ENCODE measurements around the gene HCN2. TPM values are rescaled to one million over a fixed set of nuclear protein-coding genes. Genes with fewer than 3 reads are reported as not detected.
A peak's percentile ranks its signal among the peaks of the same experiment; 100 is the strongest.

Gene HCN2
- total and polyA plus RNA-seq, 9 of the 15 experiments (the other 6 are each of a cell fraction or from before 2014, with no cell fraction given) = 0.29 to 4.2 (median 0.82) TPM; not detected in 2

GRCh38 chr19:662962-663681, 73.4 kb downstream of the HCN2 start, which contains the start of gene RNF126 (continued):
- TF ChIP-seq TSHZ1 (CRISPR knock-in tag; IDR thresholded peaks at IDR 0.05) (no peak), EHMT2 (IDR thresholded peaks at IDR 0.05) (no peak), MLX (CRISPR knock-in tag; conservative IDR thresholded peaks at IDR 0.05) (no peak), ID3 (CRISPR knock-in tag; IDR thresholded peaks at IDR 0.05) (no peak), ID3 (tag; IDR thresholded peaks at IDR 0.05) (peak; percentile 64; the same call in 1 of the 2 replicates), SMAD4 (CRISPR knock-in tag; conservative IDR thresholded peaks at IDR 0.05) (0 out of 2 replicates have a peak, but pooled peaks have one; percentile 57), NKRF (IDR thresholded peaks at IDR 0.05; ENCODE audit: borderline replicate concordance) (no peak), MEIS2 (IDR thresholded peaks at IDR 0.05; ENCODE audit: partially characterized antibody) (no peak), ETV1 (tag; conservative IDR thresholded peaks at IDR 0.05; ENCODE audit: low read depth) (no peak), CHD1 (IDR thresholded peaks at IDR 0.05; ENCODE audit: low read length) (peak; percentile 80), CREB3 (tag; conservative IDR thresholded peaks at IDR 0.05; ENCODE audit: low read depth) (no peak), STAT6 (CRISPR knock-in tag; IDR thresholded peaks at IDR 0.05) (peak; percentile 75; the same call in 1 of the 2 replicates), ZNF639 (CRISPR knock-in tag; conservative IDR thresholded peaks at IDR 0.05 in 1 of 2, IDR thresholded peaks at IDR 0.05 in 1 of 2) (peak in 1 of 2 experiments; percentile 97; a peak in 2 of 4 replicates)
